Measurements from ENCODE around the gene SCLY.

SCLY gene

GRCh38 chr2:238069877-238070276, 9.1 kb downstream of the SCLY start:
- DNase-seq (ENCODE audit: low spot score), result no peak

- DNase-seq (ENCODE audit: low spot score), result no peak
These were observed 14.6 kb downstream of the SCLY start for GRCh38 chr2:238075397-238075796.

GRCh38 chr2:238077292-238077691, 16.5 kb downstream of the SCLY start:
- no peak for DNase-seq (ENCODE audit: low spot score)

- DNase-seq (ENCODE audit: low spot score), result no peak
These were observed 19.1 kb downstream of the SCLY start for GRCh38 chr2:238079874-238080327.

GRCh38 chr2:238080518-238080917, 19.7 kb downstream of the SCLY start:
- DNase-seq (ENCODE audit: low spot score), result no peak

- no peak for DNase-seq (ENCODE audit: low spot score)
These were observed 20.3 kb downstream of the SCLY start for GRCh38 chr2:238081150-238081549.

GRCh38 chr2:238081561-238081960, 20.8 kb downstream of the SCLY start:
- no peak for DNase-seq (ENCODE audit: low spot score)

GRCh38 chr2:238082151-238082550, 21.4 kb downstream of the SCLY start:
- no peak for DNase-seq (ENCODE audit: low spot score)

- no peak for DNase-seq (ENCODE audit: low spot score)
These were observed 22.0 kb downstream of the SCLY start for GRCh38 chr2:238082827-238083226.

GRCh38 chr2:238083919-238084318, 23.1 kb downstream of the SCLY start:
- no peak for DNase-seq (ENCODE audit: low spot score)

GRCh38 chr2:238084761-238085160, 24.0 kb downstream of the SCLY start:
- no peak for DNase-seq (ENCODE audit: low spot score)

GRCh38 chr2:238085899-238086298, 25.1 kb downstream of the SCLY start:
- DNase-seq (ENCODE audit: low spot score), result no peak

GRCh38 chr2:238087211-238087610, 26.4 kb downstream of the SCLY start:
- no peak for DNase-seq (ENCODE audit: low spot score)

GRCh38 chr2:238090887-238091286, 30.1 kb downstream of the SCLY start:
- DNase-seq (ENCODE audit: low spot score), result no peak

- no peak for DNase-seq (ENCODE audit: low spot score)
These were observed 30.7 kb downstream of the SCLY start for GRCh38 chr2:238091436-238092060.

- peak; percentile 13 for DNase-seq (ENCODE audit: low spot score)
These were observed 31.8 kb downstream of the SCLY start for GRCh38 chr2:238092486-238093035.

- DNase-seq (ENCODE audit: low spot score), result peak; percentile 6
These were observed 32.7 kb downstream of the SCLY start for GRCh38 chr2:238093181-238094140.

GRCh38 chr2:238094438-238095022, 33.7 kb downstream of the SCLY start:
- DNase-seq (ENCODE audit: low spot score), result peak; percentile 5

- peak; percentile 11 for DNase-seq (ENCODE audit: low spot score)
These were observed 34.3 kb downstream of the SCLY start for GRCh38 chr2:238095143-238095542.

- DNase-seq (ENCODE audit: low spot score), result peak; percentile 8
These were observed 35.7 kb downstream of the SCLY start for GRCh38 chr2:238096311-238097011.

- peak; percentile 9 for DNase-seq (ENCODE audit: low spot score)
These were observed 36.6 kb downstream of the SCLY start for GRCh38 chr2:238097201-238097987.
